ENCODE data around the gene SLC2A4RG. TPM values are rescaled to one million over a fixed set of nuclear protein-coding genes. Genes with fewer than 3 reads are reported as not detected.

Gene SLC2A4RG
- total and polyA plus RNA-seq, 2 of the 13 experiments (the other 11 are each of a cell fraction or from before 2014, with no cell fraction given), result 91.4 to 95.9 TPM

- TF ChIP-seq MEF2D (CRISPR knock-in tag; IDR thresholded peaks at IDR 0.05), result peak; percentile 87
- peak; percentile 98 for TF ChIP-seq ZNF33B (CRISPR knock-in tag; IDR thresholded peaks at IDR 0.05)
- peak; percentile 49 for TF ChIP-seq ZBTB14 (CRISPR knock-in tag; IDR thresholded peaks at IDR 0.05)
- TF ChIP-seq ZNF7 (CRISPR knock-in tag; IDR thresholded peaks at IDR 0.05), result peak; percentile 39; the same call in 1 of the 2 replicates
- TF ChIP-seq ZC3H4 (CRISPR knock-in tag; IDR thresholded peaks at IDR 0.05; ENCODE audit: borderline replicate concordance), result peak; percentile 81; the same call in 1 of the 2 replicates
- TF ChIP-seq THAP11 (CRISPR knock-in tag; IDR thresholded peaks at IDR 0.05), result peak; percentile 75; the same call in 1 of the 2 replicates
- peak; percentile 70; the same call in 1 of the 2 replicates for TF ChIP-seq ZNF563 (CRISPR knock-in tag; IDR thresholded peaks at IDR 0.05)
- peak; percentile 87 for TF ChIP-seq TBX2 (CRISPR knock-in tag; IDR thresholded peaks at IDR 0.05; ENCODE audit: borderline replicate concordance)
- TF ChIP-seq ZSCAN30 (CRISPR knock-in tag; IDR thresholded peaks at IDR 0.05), result 0 out of 2 replicates have a peak, but pooled peaks have one; percentile 78
- peak; percentile 95; the same call in 1 of the 2 replicates for TF ChIP-seq ZNF232 (CRISPR knock-in tag; IDR thresholded peaks at IDR 0.05; ENCODE audit: borderline replicate concordance)
- TF ChIP-seq IRF1 (CRISPR knock-in tag; IDR thresholded peaks at IDR 0.05; ENCODE audit: low read depth), result peak; percentile 61
- peak; percentile 70 for TF ChIP-seq ARNT2 (CRISPR knock-in tag; IDR thresholded peaks at IDR 0.05; ENCODE audit: low read depth)
- no peak for TF ChIP-seq CENPBD1 (CRISPR knock-in tag; IDR thresholded peaks at IDR 0.05; ENCODE audit: borderline replicate concordance, low read depth)
- peak; percentile 81; the same call in 1 of the 2 replicates for TF ChIP-seq BRCA1 (CRISPR knock-in tag; IDR thresholded peaks at IDR 0.05)
- TF ChIP-seq ZNF530 (CRISPR knock-in tag; IDR thresholded peaks at IDR 0.05; ENCODE audit: low read depth), result no peak
- TF ChIP-seq RFX5 (IDR thresholded peaks at IDR 0.05; ENCODE audit: low read depth, low read length), result no peak
- peak; percentile 85; the same call in 1 of the 2 replicates for TF ChIP-seq DNMT3B (CRISPR knock-in tag; conservative IDR thresholded peaks at IDR 0.05)
- TF ChIP-seq PCBP1 (IDR thresholded peaks at IDR 0.05; ENCODE audit: borderline replicate concordance, low read depth, low read length), result no peak; the same call in 1 of the 2 replicates
- peak; percentile 80 for TF ChIP-seq DRAP1 (CRISPR knock-in tag; IDR thresholded peaks at IDR 0.05)
- peak; percentile 97 for TF ChIP-seq ZNF782 (CRISPR knock-in tag; IDR thresholded peaks at IDR 0.05; ENCODE audit: borderline replicate concordance)
- TF ChIP-seq CBX5 (CRISPR knock-in tag; IDR thresholded peaks at IDR 0.05; ENCODE audit: borderline replicate concordance), result peak; percentile 59; the same call in 1 of the 2 replicates
- peak; percentile 76; the same call in 1 of the 2 replicates for TF ChIP-seq ETV6 (CRISPR knock-in tag; conservative IDR thresholded peaks at IDR 0.05)
- TF ChIP-seq ZNF30 (CRISPR knock-in tag; IDR thresholded peaks at IDR 0.05), result peak; percentile 86; the same call in 1 of the 2 replicates
- TF ChIP-seq SRSF1 (optimal IDR thresholded peaks at IDR 0.05; ENCODE audit: low read depth, low read length), result peak; percentile 86
- TF ChIP-seq REPIN1 (CRISPR knock-in tag; IDR thresholded peaks at IDR 0.05; ENCODE audit: borderline replicate concordance, low read depth), result peak; percentile 69
Measured at GRCh38 chr20:63737945-63738686, 1.5 kb upstream of the SLC2A4RG start (continued).

All from HepG2 (cell line).